Occipital lobe (tissue), 2 donors: ENCODE data around the gene TP53INP2. TPM values are rescaled to one million over a fixed set of nuclear protein-coding genes. Genes with fewer than 3 reads are reported as not detected.
"Not testable (repeated sequence)": the region's sequence is repeated elsewhere in the genome, so short reads cannot be mapped to it uniquely, and the experiment has no call there.

ENCODE experiments used
- DNase-seq: peaks from one replicate; lab custom pipeline; 2025; lab: John Stamatoyannopoulos, UW
- total RNA-seq: library from RNA; depleted of rRNA; stranded (reverse); fragments of >200 nt; gene quantifications from one replicate; pipeline ENCODE4 v1.2.3, GENCODE V29; 2014

The TP53INP2 gene
- total RNA-seq, 1 donor from 2014 or later: 3.9 TPM

- DNase-seq: no peak
Measured at GRCh38 chr20:34705397-34706301, 1.5 kb downstream of the TP53INP2 start.

- DNase-seq: no peak
Measured at GRCh38 chr20:34706302-34706875, 2.2 kb downstream of the TP53INP2 start.

- no peak for DNase-seq
Measured at GRCh38 chr20:34706912-34707784, 3.0 kb downstream of the TP53INP2 start.

GRCh38 chr20:34708621-34709043, 4.5 kb downstream of the TP53INP2 start:
- DNase-seq: peak; percentile 14

- peak; percentile 82 for DNase-seq
Measured at GRCh38 chr20:34709044-34709830, 5.1 kb downstream of the TP53INP2 start.

GRCh38 chr20:34709831-34710567, 5.9 kb downstream of the TP53INP2 start:
- DNase-seq: peak; percentile 82

GRCh38 chr20:34710568-34710839, 6.4 kb downstream of the TP53INP2 start:
- DNase-seq: no peak

- no peak for DNase-seq
Measured at GRCh38 chr20:34710861-34711574, 6.9 kb downstream of the TP53INP2 start.

GRCh38 chr20:34711813-34712430, 7.8 kb downstream of the TP53INP2 start:
- DNase-seq: no peak

GRCh38 chr20:34712525-34713192, 8.5 kb downstream of the TP53INP2 start:
- DNase-seq: no peak

- DNase-seq: no peak
Measured at GRCh38 chr20:34713194-34713943, 9.2 kb downstream of the TP53INP2 start.

GRCh38 chr20:34713944-34714515, 9.9 kb downstream of the TP53INP2 start:
- DNase-seq: not testable (repeated sequence)

- DNase-seq: no peak
Measured at GRCh38 chr20:34715384-34715783, 11.2 kb downstream of the TP53INP2 start.

GRCh38 chr20:34716921-34717229, 12.7 kb downstream of the TP53INP2 start:
- no peak for DNase-seq

- no peak for DNase-seq
Measured at GRCh38 chr20:34717230-34718095, 13.3 kb downstream of the TP53INP2 start.

GRCh38 chr20:34719242-34720017, 15.3 kb downstream of the TP53INP2 start:
- not testable (repeated sequence) for DNase-seq
